A549 (cell line): ENCODE results near the gene GAK. TPM values are rescaled to one million over a fixed set of nuclear protein-coding genes. Genes with fewer than 3 reads are reported as not detected.

Source experiments
- ATAC-seq, 2 experiments: fragments of 200-7000 bp in 1 of 2; fragments of >200 bp in 1 of 2; cut with Nextera tagmentation in 1 of 2; cut with Tn5 transposase in 1 of 2; 3 replicates each; pipeline versions ENCODE4 v1.8.0 to v1.9.1; 2018 to 2020; ENCODE audit warnings: mild to moderate bottlenecking in 1 of 2, moderate library complexity in 1 of 2
- CTCF ChIA-PET: fragments of 300-600 bp; sonication (Branson Sonifier 250); formaldehyde crosslinking; extraction: SDS; loops from one replicate; lab custom pipeline; 2021; ENCODE audit warnings: antibody characterized with exemption, inconsistent platforms; lab: Yijun Ruan, JAX
- POLR2A ChIA-PET: fragments of 350-600 bp; formaldehyde crosslinking; extraction: SDS; loops from one replicate; lab custom pipeline; 2021; ENCODE audit warnings: antibody characterized with exemption, inconsistent platforms; lab: Yijun Ruan, JAX
- DNase-seq, 2 experiments: peaks; one replicate each; pipeline versions ENCODE4 v3.0.0 to v3.0.0-alpha.2; 2011 to 2016; ENCODE audit warnings: low read depth in 1 of 2, low spot score in 1 of 2
- FAIRE-seq: peaks from 2 replicates; lab custom pipeline; 2011; peaks lifted over from hg19 to GRCh38; lab: Jason Lieb, UNC
- H3K27ac ChIP-seq, 2 experiments: fragments of >200 bp; sonication (Bioruptor Twin); formaldehyde crosslinking; 3 replicates each; pipeline ENCODE4 v1.5.1; 2016 to 2017
- H3K4me1 ChIP-seq: fragments of >200 bp; sonication (Bioruptor Twin); formaldehyde crosslinking; 3 replicates; pipeline ENCODE4 v1.6.1; 2016
- H3K4me2 ChIP-seq: fragments of >200 bp; sonication (Bioruptor Twin); formaldehyde crosslinking; 3 replicates; pipeline ENCODE4 v1.6.1; 2016
- H3K4me3 ChIP-seq: fragments of >200 bp; sonication (Bioruptor Twin); formaldehyde crosslinking; 3 replicates; pipeline ENCODE4 v1.5.1; 2016
- H3K9me3 ChIP-seq: fragments of >200 bp; sonication (Bioruptor Twin); formaldehyde crosslinking; 3 replicates; pipeline ENCODE4 v1.6.1; 2016
- CBX2 ChIP-seq: fragments of 200-600 bp; sonication (generic); IDR thresholded peaks from 2 replicates; pipeline ENCODE4 v1.6.1; 2016; ENCODE audit warnings: low read depth, mild to moderate bottlenecking, borderline replicate concordance
- CTCF ChIP-seq: fragments of >200 bp; sonication (Bioruptor Twin); formaldehyde crosslinking; IDR thresholded peaks from 3 replicates; pipeline ENCODE4 v1.5.1; 2016
- EHF ChIP-seq: fragments of 250-450 bp; sonication (Bioruptor Pico); IDR thresholded peaks from 2 replicates; pipeline ENCODE4 v1.5.0; 2020; ENCODE audit warnings: mild to moderate bottlenecking
- EHMT2 ChIP-seq: fragments of 200-600 bp; sonication (generic); IDR thresholded peaks from 2 replicates; pipeline ENCODE4 v1.6.1; 2016; ENCODE audit warnings: antibody characterized with exemption, low read depth, mild to moderate bottlenecking, moderate library complexity
- EP300 ChIP-seq, 2 experiments: fragments of >200 bp; sonication (Bioruptor Twin); formaldehyde crosslinking; IDR thresholded peaks; 2 replicates in 1 of 2; 3 replicates in 1 of 2; pipeline ENCODE4 v1.6.1; 2016 to 2017
- ESRRA ChIP-seq: fragments of 150-350 bp; IDR thresholded peaks from 2 replicates; pipeline ENCODE4 v1.6.1; 2014; ENCODE audit warnings: mild to moderate bottlenecking, low read length, borderline replicate concordance
- GATA3 ChIP-seq: IDR thresholded peaks from 2 replicates; pipeline ENCODE4 v1.6.1; 2012; ENCODE audit warnings: borderline replicate concordance
- HMGXB4 ChIP-seq: fragments of 250-450 bp; sonication (Bioruptor Pico); IDR thresholded peaks from 2 replicates; pipeline ENCODE4 v1.5.0; 2021; ENCODE audit warnings: mild to moderate bottlenecking, moderate library complexity, borderline replicate concordance
- JUN ChIP-seq, 2 experiments: fragments of >200 bp; sonication (Bioruptor Twin); formaldehyde crosslinking; IDR thresholded peaks; 2 replicates in 1 of 2; 3 replicates in 1 of 2; pipeline ENCODE4 v1.6.1; 2016 to 2017
- KDM1A ChIP-seq: fragments of 200-600 bp; sonication (generic); IDR thresholded peaks from 2 replicates; pipeline ENCODE4 v1.6.1; 2016; ENCODE audit warnings: low read depth, mild to moderate bottlenecking
- KDM5A ChIP-seq: fragments of 200-600 bp; sonication (generic); IDR thresholded peaks from 2 replicates; pipeline ENCODE4 v1.6.1; 2016; ENCODE audit warnings: antibody characterized with exemption, mild to moderate bottlenecking
- MAX ChIP-seq: IDR thresholded peaks from 2 replicates; pipeline ENCODE4 v1.6.1; 2012
- MAZ ChIP-seq: fragments of 150-350 bp; IDR thresholded peaks from 2 replicates; pipeline ENCODE4 v1.6.1; 2014; ENCODE audit warnings: antibody characterized with exemption, low read depth, low read length, borderline replicate concordance
- NFE2L2 ChIP-seq: fragments of 150-350 bp; conservative IDR thresholded peaks from 2 replicates; pipeline ENCODE4 v1.6.1; 2014; ENCODE audit warnings: low read length
- NPAS2 ChIP-seq: fragments of 250-450 bp; sonication (Bioruptor Pico); IDR thresholded peaks from 2 replicates; pipeline ENCODE4 v1.8.0; 2022; ENCODE audit warnings: mild to moderate bottlenecking, moderate library complexity, borderline replicate concordance
- RAD21 ChIP-seq, 2 experiments: fragments of >200 bp in 1 of 2; sonication (Bioruptor Twin) in 1 of 2; formaldehyde crosslinking in 1 of 2; IDR thresholded peaks in 1 of 2; conservative IDR thresholded peaks in 1 of 2; 2 replicates in 1 of 2; 3 replicates in 1 of 2; pipeline ENCODE4 v1.6.1; 2012 to 2018; ENCODE audit warnings: inconsistent platforms in 1 of 2
- RCOR1 ChIP-seq: fragments of 150-350 bp; IDR thresholded peaks from 2 replicates; pipeline ENCODE4 v1.6.1; 2014; ENCODE audit warnings: antibody characterized with exemption, low read length, low read depth
- SREBF2 ChIP-seq: fragments of 450-650 bp; IDR thresholded peaks from 2 replicates; pipeline ENCODE4 v1.6.1; 2014; ENCODE audit warnings: mild to moderate bottlenecking, moderate library complexity
- TP53 ChIP-seq: fragments of 250-450 bp; sonication (Bioruptor Pico); IDR thresholded peaks from 2 replicates; pipeline ENCODE4 v1.5.0; 2021; ENCODE audit warnings: mild to moderate bottlenecking, moderate library complexity
- WGBS: methylation state at CpG from one replicate; pipeline ENCODE4 v1.1.6; 2017; ENCODE audit errors: missing lambda C conversion rate; 5-methylcytosine and 5-hydroxymethylcytosine counted together
- polyA plus RNA-seq, 4 experiments: library from polyadenylated mRNA; depleted of rRNA in 3 of 4; stranded (reverse); fragments of >200 nt; fragmentation: RNase III in 1 of 4; extraction: RNeasy Plus Mini Kit Qiagen cat#74134 plus additional on column Dnase treatment in 1 of 4; gene quantifications; 2 replicates in 3 of 4; 3 replicates in 1 of 4; pipeline ENCODE4 v1.2.3, GENCODE V29; 2011 to 2017

Gene GAK
- polyA plus RNA-seq, 2 of the 4 experiments (the other 2 are of a cell fraction) = 13.8 to 34.3 TPM

- DNase-seq (no peak), ATAC-seq (no peak), FAIRE-seq (no peak)
- H3K27ac ChIP-seq = no peak overlapping the region
- no peak overlapping the region for H3K4me2 ChIP-seq
- H3K4me3 ChIP-seq = no peak overlapping the region
- H3K9me3 ChIP-seq = no peaks in the 10 kb centered on the region
- no peaks in the 10 kb centered on the region for H3K4me1 ChIP-seq
- TF ChIP-seq TP53 (CRISPR knock-in tag) (no peak), ESRRA (no peak), EHMT2 (no peak), NPAS2 (CRISPR knock-in tag) (no peak), MAZ (no peak), EP300 (IDR thresholded peaks at IDR 0.05) (no peak), NFE2L2 (no peak), HMGXB4 (CRISPR knock-in tag) (no peak)
- CTCF ChIA-PET = no interaction called here
- WGBS = 96% methylated on average over 17 of the region's 41 CpGs
- POLR2A ChIA-PET = no interaction called here
Observed at GRCh38 chr4:893276-893994, 38.7 kb downstream of the GAK start.

GRCh38 chr4:892780-893179 lies 39.3 kb downstream of the GAK start:
- no peak for FAIRE-seq
- H3K27ac ChIP-seq = no peak overlapping the region
- no peak overlapping the region for H3K4me2 ChIP-seq
- no peaks in the 10 kb centered on the region for H3K4me1 ChIP-seq
- no peaks in the 10 kb centered on the region for H3K9me3 ChIP-seq
- no peak for TF ChIP-seq RCOR1
- no peak for TF ChIP-seq MAX
- no peak for TF ChIP-seq JUN (IDR thresholded peaks at IDR 0.05)
- no peak for TF ChIP-seq EHF (CRISPR knock-in tag)
- POLR2A ChIA-PET = no interaction called here
- no peak for ATAC-seq
- CTCF ChIA-PET = no interaction called here
- DNase-seq = no peak
- H3K4me3 ChIP-seq = no peak overlapping the region
- 100% methylated on average over 1 of the region's 10 CpGs for WGBS

- POLR2A ChIA-PET = no interaction called here
- no peak overlapping the region for H3K27ac ChIP-seq
- H3K9me3 ChIP-seq = no peaks in the 10 kb centered on the region
- FAIRE-seq (no peak), DNase-seq (peak in 1 of 2 experiments; percentile 8), ATAC-seq (peak in 1 of 2 experiments; percentile 69; a peak in 3 of 6 replicates)
- TF ChIP-seq NPAS2 (CRISPR knock-in tag) (no peak), GATA3 (no peak), EHF (CRISPR knock-in tag) (no peak), KDM5A (no peak), SREBF2 (no peak), CBX2 (no peak), RAD21 (conservative IDR thresholded peaks at IDR 0.05 in 1 of 2, IDR thresholded peaks at IDR 0.05 in 1 of 2) (peak in 1 of 2 experiments; percentile 24; a peak in 2 of 5 replicates), KDM1A (no peak), CTCF (0 out of 3 replicates have a peak, but pooled peaks have one; percentile 11)
- H3K4me1 ChIP-seq = no peaks in the 10 kb centered on the region
- H3K4me3 ChIP-seq = no peak overlapping the region
- 97% methylated on average over 6 of the region's 10 CpGs for WGBS
- CTCF ChIA-PET = interaction anchor here (1.7 kb wide), 1 partner anchor 149 kb away, joined by 9 read pairs; no protein-coding TSS in a partner anchor
- H3K4me2 ChIP-seq = no peak overlapping the region
Observed at GRCh38 chr4:891747-892146, 40.4 kb downstream of the GAK start.
